Kidney epithelial cell (primary cell): ENCODE data around the gene CAMSAP1. TPM values are rescaled to one million over a fixed set of nuclear protein-coding genes. Genes with fewer than 3 reads are reported as not detected.
A peak's percentile ranks its signal among the peaks of the same experiment; 100 is the strongest.
"Not testable (repeated sequence)": the region's sequence is repeated elsewhere in the genome, so short reads cannot be mapped to it uniquely, and the experiment has no call there.

ENCODE experiments used
- DNase-seq: peaks from one replicate; pipeline ENCODE4 v3.0.0-alpha.2; 2010; ENCODE audit warnings: low read depth
- H3K27me3 ChIP-seq: 2 replicates; pipeline ENCODE4 v1.6.0; 2011; ENCODE audit warnings: low read length; ENCODE audit not compliant: control insufficient read depth, insufficient read depth
- H3K36me3 ChIP-seq: 2 replicates; pipeline ENCODE4 v1.5.1; 2011; ENCODE audit warnings: low read length; ENCODE audit not compliant: control insufficient read depth, insufficient read depth
- H3K4me3 ChIP-seq: 2 replicates; pipeline ENCODE4 v1.5.1; 2011; ENCODE audit warnings: low read depth, mild to moderate bottlenecking, control low read depth, low read length
- total RNA-seq: library from RNA; depleted of rRNA; stranded (reverse); fragments of >200 nt; gene quantifications from 2 replicates; pipeline ENCODE4 v1.2.3, GENCODE V29; 2015
- TF ChIP-seq, protein P1 (sequence below): IDR thresholded peaks from 2 replicates; pipeline ENCODE4 v1.5.1; 2011; ENCODE audit warnings: mild to moderate bottlenecking, moderate library complexity, low read length, control low read depth, inconsistent platforms; ENCODE audit not compliant: insufficient read depth, poor library complexity, severe bottlenecking

The CAMSAP1 gene
- total RNA-seq, result 70.4 and 73.3 TPM in 2 replicates

DNA sequence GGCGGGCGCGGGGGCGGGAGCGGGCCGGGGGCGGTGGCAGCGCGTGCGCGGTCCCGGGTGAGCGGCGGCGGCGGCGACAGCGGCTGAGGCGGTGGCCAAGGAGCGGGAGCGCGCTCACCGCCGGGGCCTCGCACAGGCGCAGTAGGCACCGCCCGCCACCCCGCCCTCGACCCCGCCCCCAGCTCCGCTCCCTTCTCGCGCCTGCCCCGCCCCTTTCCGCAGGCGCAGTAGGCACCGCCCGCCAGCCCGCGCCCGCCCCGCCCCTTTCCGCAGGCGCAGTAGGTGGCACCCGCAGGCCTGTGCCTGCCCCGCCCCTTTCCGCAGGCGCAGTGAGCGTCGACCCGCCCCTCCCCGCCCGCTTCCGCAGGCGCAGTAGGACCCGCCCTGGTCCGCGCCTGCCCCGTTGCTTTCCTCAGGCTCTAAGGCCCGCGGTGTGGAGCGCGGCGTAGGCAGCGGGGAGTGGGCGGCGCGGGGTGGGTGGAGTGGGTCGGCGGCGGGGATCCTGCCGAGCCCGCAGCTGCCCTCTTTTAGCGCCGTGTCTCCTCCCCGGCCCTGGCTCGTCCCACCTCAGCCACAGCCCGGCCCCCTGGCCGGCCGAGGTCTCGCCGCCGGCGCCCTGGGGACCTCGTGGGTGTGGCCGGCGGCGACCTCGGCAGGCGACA lies at the start of gene CAMSAP1:
TSS of gene CAMSAP1 (minus strand) at position 116 of the 662 bp plus-strand sequence. CDS start 387 bp downstream, outside the sequence.
- Histone ChIP-seq H3K4me3 (peak within 1 kb of the TSS; percentile 70), H3K36me3 (peaks cover 2% of the 10 kb centered on the region), H3K27me3 (no peaks in the 10 kb centered on the region)
- TF ChIP-seq, protein P1, sequence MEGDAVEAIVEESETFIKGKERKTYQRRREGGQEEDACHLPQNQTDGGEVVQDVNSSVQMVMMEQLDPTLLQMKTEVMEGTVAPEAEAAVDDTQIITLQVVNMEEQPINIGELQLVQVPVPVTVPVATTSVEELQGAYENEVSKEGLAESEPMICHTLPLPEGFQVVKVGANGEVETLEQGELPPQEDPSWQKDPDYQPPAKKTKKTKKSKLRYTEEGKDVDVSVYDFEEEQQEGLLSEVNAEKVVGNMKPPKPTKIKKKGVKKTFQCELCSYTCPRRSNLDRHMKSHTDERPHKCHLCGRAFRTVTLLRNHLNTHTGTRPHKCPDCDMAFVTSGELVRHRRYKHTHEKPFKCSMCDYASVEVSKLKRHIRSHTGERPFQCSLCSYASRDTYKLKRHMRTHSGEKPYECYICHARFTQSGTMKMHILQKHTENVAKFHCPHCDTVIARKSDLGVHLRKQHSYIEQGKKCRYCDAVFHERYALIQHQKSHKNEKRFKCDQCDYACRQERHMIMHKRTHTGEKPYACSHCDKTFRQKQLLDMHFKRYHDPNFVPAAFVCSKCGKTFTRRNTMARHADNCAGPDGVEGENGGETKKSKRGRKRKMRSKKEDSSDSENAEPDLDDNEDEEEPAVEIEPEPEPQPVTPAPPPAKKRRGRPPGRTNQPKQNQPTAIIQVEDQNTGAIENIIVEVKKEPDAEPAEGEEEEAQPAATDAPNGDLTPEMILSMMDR, result no peak
- DNase-seq, result no peak

GRCh38 chr9:135956802-135957174 lies 49.4 kb upstream of the CAMSAP1 start:
- Histone ChIP-seq H3K4me3 (no peak overlapping the region), H3K27me3 (no peaks in the 10 kb centered on the region), H3K36me3 (no peaks in the 10 kb centered on the region)
- DNase-seq, result no peak
- TF ChIP-seq, protein P1, result no peak

DNA sequence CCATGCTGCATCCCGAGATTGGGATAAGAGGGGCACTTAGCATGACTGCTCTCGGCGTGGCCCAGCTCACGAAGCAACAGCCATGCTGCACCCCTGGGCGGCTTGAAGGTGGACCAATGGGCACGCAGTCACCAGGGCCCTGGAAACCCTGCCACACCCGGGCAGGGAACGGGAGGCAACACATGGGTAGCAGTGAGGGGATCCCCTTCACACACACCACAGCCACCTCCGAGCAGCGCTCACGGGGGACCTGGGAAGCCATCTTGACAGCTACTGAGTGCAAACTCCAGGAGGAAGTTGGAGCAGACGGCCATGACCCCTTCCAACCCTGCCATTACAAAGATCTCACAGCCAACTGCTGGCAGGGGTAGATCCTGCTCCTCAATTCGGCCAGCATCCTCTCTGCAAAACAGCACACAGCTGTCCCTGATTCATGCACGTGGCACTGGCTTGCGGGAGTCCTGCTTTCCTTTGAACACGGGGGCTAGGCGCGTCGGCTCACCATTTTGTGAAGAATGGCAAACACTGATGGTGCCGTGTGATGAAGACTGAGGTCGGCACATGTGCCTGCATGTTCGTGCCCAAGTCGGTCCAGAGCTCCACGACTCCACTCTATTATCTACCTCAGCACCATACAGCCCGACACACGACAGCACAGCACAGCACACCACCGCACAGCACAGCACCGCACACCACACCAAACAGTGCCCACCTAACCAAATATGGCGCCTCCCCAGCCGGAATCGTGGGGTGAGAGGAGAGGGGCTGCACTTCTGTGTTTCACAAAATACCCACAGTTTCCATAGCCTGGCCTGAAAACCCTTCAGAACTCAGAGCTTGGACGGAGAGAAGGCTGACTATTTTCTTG lies 48.8 kb upstream of the CAMSAP1 start:
- Histone ChIP-seq H3K4me3 (no peak overlapping the region), H3K27me3 (no peaks in the 10 kb centered on the region), H3K36me3 (no peaks in the 10 kb centered on the region)
- TF ChIP-seq, protein P1, result no peak
- DNase-seq, result no peak

DNA sequence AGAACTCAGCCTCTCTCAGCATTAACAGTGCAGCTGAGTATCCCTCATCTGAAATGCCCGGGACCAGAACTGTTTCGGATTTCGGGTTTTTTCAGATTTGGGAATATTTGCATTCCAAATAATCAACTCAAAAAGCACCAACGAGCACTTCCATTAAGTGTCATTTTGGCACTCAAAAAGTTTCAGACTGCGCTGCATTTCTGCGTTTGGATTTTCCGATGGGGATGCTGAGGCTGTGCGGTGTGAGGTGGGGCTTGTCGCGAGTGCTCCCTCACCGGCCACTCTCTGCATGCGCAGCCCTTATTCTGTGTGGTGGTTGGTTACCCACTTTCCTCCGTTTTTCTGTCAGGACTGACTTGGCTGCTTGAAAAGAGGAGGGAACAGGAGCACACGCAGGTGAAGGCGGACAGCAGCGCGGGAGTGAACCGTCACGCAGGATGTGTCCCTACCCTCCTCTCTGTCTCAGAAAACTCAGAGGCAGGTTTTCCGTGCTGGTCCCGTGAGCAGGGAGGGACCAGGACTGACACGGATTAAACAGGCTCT lies 45.4 kb upstream of the CAMSAP1 start:
- H3K36me3 ChIP-seq, result peaks cover 2% of the 10 kb centered on the region
- DNase-seq, result no peak
- no peaks in the 10 kb centered on the region for H3K27me3 ChIP-seq
- TF ChIP-seq, protein P1, result no peak
- no peak overlapping the region for H3K4me3 ChIP-seq

DNA sequence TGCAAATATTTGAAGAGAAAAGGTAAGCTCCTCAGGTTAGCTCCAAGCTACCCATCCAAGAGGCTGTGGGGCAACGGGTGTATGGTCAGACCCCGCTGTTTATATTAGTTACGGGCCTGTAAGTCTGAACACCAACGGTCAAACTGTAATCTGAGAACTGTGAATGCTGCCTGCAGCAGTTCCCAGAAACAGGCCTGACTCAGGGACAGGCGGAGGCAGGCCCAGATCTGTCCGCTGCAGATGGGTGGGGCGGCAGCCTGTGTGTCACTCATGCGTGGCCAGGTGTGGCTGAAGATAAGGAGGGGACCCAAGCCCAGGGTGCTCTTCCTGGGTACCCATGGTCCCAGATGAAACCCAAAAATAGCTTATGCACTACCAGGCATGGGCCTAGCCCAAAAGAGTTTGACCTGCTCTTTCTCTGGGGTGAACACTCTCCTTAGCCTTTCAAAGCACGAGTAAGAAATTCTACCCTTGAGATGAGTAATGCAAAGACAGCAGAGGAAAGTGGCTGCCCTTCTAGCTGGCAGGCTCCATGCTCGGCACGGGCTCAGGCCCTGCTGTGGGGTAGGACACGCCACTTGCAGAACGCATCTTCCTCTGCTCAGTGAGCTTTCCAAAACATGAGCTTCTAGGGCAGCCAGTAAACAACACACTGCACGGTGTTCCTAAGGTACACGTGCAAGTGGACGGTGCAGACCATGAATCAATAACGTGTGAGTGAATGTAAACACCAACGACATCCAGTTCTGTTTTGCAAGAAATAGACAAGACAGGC lies 44.7 kb upstream of the CAMSAP1 start:
- H3K36me3 ChIP-seq, result peaks cover 2% of the 10 kb centered on the region
- H3K4me3 ChIP-seq, result no peak overlapping the region
- TF ChIP-seq, protein P1, result no peak
- no peaks in the 10 kb centered on the region for H3K27me3 ChIP-seq
- peak; percentile 82 for DNase-seq

- H3K36me3 ChIP-seq, H3K27me3 ChIP-seq: not testable (repeated sequence)
Measured at GRCh38 chr9:135951310-135951709, 44.0 kb upstream of the CAMSAP1 start.

DNA sequence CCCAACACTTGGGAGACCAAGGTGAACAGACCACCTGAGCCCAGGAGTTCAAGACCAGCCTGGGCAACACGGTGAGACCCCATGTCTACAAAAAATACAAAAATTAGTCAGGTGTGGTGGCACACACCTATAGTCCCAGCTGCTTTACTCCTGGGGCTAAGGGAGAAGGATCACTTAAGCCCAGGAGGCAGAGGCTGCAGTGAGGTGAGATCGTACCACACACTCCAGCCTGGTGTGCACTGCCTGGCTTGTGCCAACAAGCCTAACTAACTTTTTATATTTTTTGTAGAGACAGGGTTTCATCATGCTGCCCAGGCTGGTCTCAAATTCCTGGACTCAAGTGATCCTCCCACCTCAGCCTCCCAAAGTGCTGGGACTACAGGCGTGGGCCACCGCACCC lies 43.5 kb upstream of the CAMSAP1 start:
- not testable (repeated sequence) for H3K4me3 ChIP-seq, H3K27me3 ChIP-seq, DNase-seq, H3K36me3 ChIP-seq

More at GRCh38 chr9:135951310-135951709, 44.0 kb upstream of the CAMSAP1 start:
- not testable (repeated sequence) for H3K4me3 ChIP-seq, DNase-seq
